BLaER1 treated with 17β-estradiol and CSF1 and Interleukin-3, amounts not matched to agents 10 nM and 100 nM (cell line): ENCODE data around the gene PGM2.

Source experiments
- H3K27ac ChIP-seq, 11 experiments: shearing (Covaris generic); formaldehyde crosslinking; 2 replicates each; pipeline ENCODE4 v1.8.1; 2022
- H3K27me3 ChIP-seq, 11 experiments: shearing (Covaris generic); formaldehyde crosslinking; 2 replicates each; pipeline ENCODE4 v1.8.1; 2022
- H3K36me3 ChIP-seq, 11 experiments: shearing (Covaris generic); formaldehyde crosslinking; 2 replicates each; pipeline ENCODE4 v1.8.1; 2022
- H3K4me1 ChIP-seq, 10 experiments: shearing (Covaris generic); formaldehyde crosslinking; 2 replicates each; pipeline ENCODE4 v1.8.1; 2022
- H3K4me2 ChIP-seq, 11 experiments: shearing (Covaris generic); formaldehyde crosslinking; 2 replicates each; pipeline ENCODE4 v1.8.1; 2022
- H3K4me3 ChIP-seq, 10 experiments: shearing (Covaris generic); formaldehyde crosslinking; 2 replicates each; pipeline ENCODE4 v1.8.1; 2022
- H3K9ac ChIP-seq, 11 experiments: shearing (Covaris generic); formaldehyde crosslinking; 2 replicates each; pipeline ENCODE4 v1.8.1; 2022
- H3K9me3 ChIP-seq, 11 experiments: shearing (Covaris generic); formaldehyde crosslinking; replicated peaks in 1 of 11; 2 replicates each; pipeline ENCODE4 v1.8.1; 2022
- H4K20me1 ChIP-seq, 11 experiments: shearing (Covaris generic); formaldehyde crosslinking; 2 replicates each; pipeline ENCODE4 v1.8.1; 2022
- Cebpa-rat ChIP-seq, 11 experiments: shearing (Covaris generic); IDR thresholded peaks; 2 replicates each; pipeline ENCODE4 v1.8.1; 2022

Gene PGM2

GRCh38 chr4:37862961-37863360, 36.5 kb downstream of the PGM2 start:
- peak overlapping the region in 5 of 11 experiments; percentile 36 to 91 (median 83); a peak in 7 of 22 replicates for H3K4me2 ChIP-seq
- no peaks in the 10 kb centered on the region for H3K27me3 ChIP-seq
- H3K9ac ChIP-seq, result no peak overlapping the region
- peaks cover 0 to 23% (median 8%) of the 10 kb centered on the region in 11 experiments; a peak in 14 of 22 replicates for H3K9me3 ChIP-seq
- H3K36me3 ChIP-seq, result peaks cover 23 to 73% (median 64%) of the 10 kb centered on the region in 11 experiments; a peak in 21 of 22 replicates
- H3K4me3 ChIP-seq, result no peak overlapping the region
- peaks cover 34 to 46% (median 43%) of the 10 kb centered on the region in 10 experiments for H3K4me1 ChIP-seq
- H3K27ac ChIP-seq, result 0 out of 22 replicates have a peak overlapping the region, but pooled peaks of 1 of the 11 experiments have one; percentile 26
- no peak for TF ChIP-seq Cebpa-rat (IDR thresholded peaks at IDR 0.05)
- peaks cover 0 to 6% (median 0%) of the 10 kb centered on the region in 11 experiments; a peak in 2 of 22 replicates for H4K20me1 ChIP-seq

DNA sequence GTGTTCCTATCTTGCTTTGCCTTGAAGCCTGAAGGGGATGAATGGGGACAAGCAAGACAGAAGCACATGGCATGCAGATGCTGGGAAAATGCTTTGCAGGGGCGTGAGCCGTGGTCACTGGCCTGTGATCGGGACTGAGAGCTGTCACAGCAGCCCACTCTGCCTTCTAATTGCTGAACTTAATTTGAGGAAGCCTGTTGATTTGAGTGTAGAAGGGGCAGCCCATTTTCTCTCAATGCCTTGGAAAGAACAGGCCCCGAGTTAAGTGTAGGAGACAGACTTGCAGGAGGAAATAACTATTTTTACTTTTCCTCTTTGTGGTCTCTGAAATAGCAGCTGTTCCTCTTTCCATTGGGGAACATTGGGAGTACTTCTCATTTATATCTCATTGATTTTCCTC, 38.3 kb downstream of the PGM2 start:
- Histone ChIP-seq H3K4me2 (peak overlapping the region; percentile 76 to 95 (median 84)), H3K9me3 (peaks cover 0 to 23% (median 8%) of the 10 kb centered on the region in 11 experiments; a peak in 14 of 22 replicates), H3K36me3 (peaks cover 22 to 70% (median 56%) of the 10 kb centered on the region in 11 experiments), H3K9ac (peak overlapping the region in 9 of 11 experiments; percentile 36 to 64 (median 56); a peak in 17 of 22 replicates), H4K20me1 (peaks cover 0 to 6% (median 0%) of the 10 kb centered on the region in 11 experiments; a peak in 2 of 22 replicates), H3K4me3 (peak overlapping the region in 4 of 10 experiments; percentile 2 to 33 (median 15); a peak in 4 of 20 replicates), H3K27ac (peak overlapping the region in 10 of 11 experiments; percentile 29 to 74 (median 68); a peak in 21 of 22 replicates), H3K27me3 (no peaks in the 10 kb centered on the region), H3K4me1 (peaks cover 34 to 46% (median 43%) of the 10 kb centered on the region in 10 experiments)
- TF ChIP-seq Cebpa-rat (IDR thresholded peaks at IDR 0.05), result no peak

DNA sequence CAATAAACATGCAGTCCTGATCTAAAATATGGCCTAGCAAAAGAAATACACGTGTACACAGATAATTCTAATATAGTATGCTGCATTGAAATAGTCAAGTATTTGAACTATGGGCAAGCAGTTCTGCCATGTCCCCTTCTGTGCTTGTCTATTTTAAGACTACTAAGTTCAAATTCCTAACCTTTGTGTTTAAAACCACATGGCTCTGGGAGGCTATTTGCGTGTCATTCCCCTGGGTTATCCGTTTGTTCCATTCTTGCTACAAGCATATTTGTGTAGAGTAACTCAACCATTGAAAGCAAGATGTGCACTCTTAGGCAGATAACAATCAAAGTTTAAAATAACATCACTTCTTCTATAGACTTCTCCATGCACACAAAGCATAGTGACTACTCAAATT, 39.0 kb downstream of the PGM2 start:
- TF ChIP-seq Cebpa-rat (IDR thresholded peaks at IDR 0.05), result no peak
- Histone ChIP-seq H3K4me2 (peak overlapping the region; percentile 76 to 95 (median 84)), H3K4me1 (peaks cover 34 to 46% (median 43%) of the 10 kb centered on the region in 10 experiments)

DNA sequence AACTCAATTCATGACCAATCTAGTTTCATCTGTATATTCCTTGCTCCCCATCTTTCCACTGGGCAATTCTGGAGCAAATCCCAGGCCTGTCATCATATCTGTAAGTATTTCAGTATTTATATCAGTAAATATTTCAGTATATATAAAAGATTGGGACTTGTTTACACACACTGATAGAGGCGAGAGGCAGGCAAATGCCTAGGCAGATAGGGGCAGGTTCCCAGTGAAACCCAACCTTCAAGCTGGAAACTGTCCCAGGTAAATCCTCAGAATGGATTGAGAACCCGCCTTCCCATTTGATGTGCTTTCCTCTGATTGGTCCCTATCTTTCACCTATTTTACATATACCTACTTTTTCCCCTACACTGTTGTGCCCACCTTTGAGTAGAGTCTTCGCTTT, 40.6 kb downstream of the PGM2 start:
- Histone ChIP-seq H3K9ac (no peak overlapping the region), H4K20me1 (peaks cover 0 to 6% (median 0%) of the 10 kb centered on the region in 11 experiments; a peak in 2 of 22 replicates), H3K36me3 (peaks cover 12 to 51% (median 36%) of the 10 kb centered on the region in 11 experiments), H3K4me3 (no peak overlapping the region), H3K4me2 (peak overlapping the region in 5 of 11 experiments; percentile 76 to 95 (median 90); a peak in 9 of 22 replicates), H3K4me1 (peaks cover 34 to 46% (median 43%) of the 10 kb centered on the region in 10 experiments), H3K27me3 (no peaks in the 10 kb centered on the region), H3K9me3 (peaks cover 0 to 23% (median 8%) of the 10 kb centered on the region in 11 experiments; a peak in 14 of 22 replicates), H3K27ac (peak overlapping the region in 4 of 11 experiments; percentile 64 to 74 (median 68); a peak in 3 of 22 replicates)
- TF ChIP-seq Cebpa-rat (IDR thresholded peaks at IDR 0.05), result no peak

More for the DNA sequence above, 39.0 kb downstream of the PGM2 start:
- peak overlapping the region in 3 of 11 experiments; percentile 21 to 62 (median 60); a peak in 6 of 22 replicates for H3K9ac ChIP-seq
- no peaks in the 10 kb centered on the region for H3K27me3 ChIP-seq
- peaks cover 0 to 23% (median 8%) of the 10 kb centered on the region in 11 experiments; a peak in 14 of 22 replicates for H3K9me3 ChIP-seq
- H3K27ac ChIP-seq, result peak overlapping the region in 10 of 11 experiments; percentile 27 to 74 (median 68); a peak in 19 of 22 replicates
- peaks cover 22 to 68% (median 53%) of the 10 kb centered on the region in 11 experiments for H3K36me3 ChIP-seq
- peak overlapping the region in 2 of 10 experiments; percentile 1 to 12; a peak in 1 of 20 replicates for H3K4me3 ChIP-seq
- H4K20me1 ChIP-seq, result peaks cover 0 to 6% (median 0%) of the 10 kb centered on the region in 11 experiments; a peak in 2 of 22 replicates

GRCh38 chr4:37868238-37868637, 41.8 kb downstream of the PGM2 start:
- Histone ChIP-seq H3K4me3 (no peak overlapping the region), H3K9me3 (peaks cover 0 to 21% (median 8%) of the 10 kb centered on the region in 11 experiments; a peak in 14 of 22 replicates), H3K36me3 (peaks cover 7 to 40% (median 28%) of the 10 kb centered on the region in 11 experiments; a peak in 21 of 22 replicates), H3K9ac (no peak overlapping the region), H3K4me1 (peaks cover 33 to 50% (median 41%) of the 10 kb centered on the region in 10 experiments), H3K27me3 (no peaks in the 10 kb centered on the region), H3K27ac (no peak overlapping the region), H4K20me1 (peaks cover 0 to 6% (median 0%) of the 10 kb centered on the region in 11 experiments; a peak in 2 of 22 replicates), H3K4me2 (no peak overlapping the region)
- no peak for TF ChIP-seq Cebpa-rat (IDR thresholded peaks at IDR 0.05)

GRCh38 chr4:37872310-37872988, 46.0 kb downstream of the PGM2 start:
- Histone ChIP-seq H3K4me2 (no peak overlapping the region), H3K9ac (no peak overlapping the region), H3K36me3 (peaks cover 5 to 26% (median 12%) of the 10 kb centered on the region in 11 experiments; a peak in 19 of 22 replicates), H3K4me1 (peaks cover 0 to 15% (median 10%) of the 10 kb centered on the region in 10 experiments; a peak in 15 of 20 replicates), H3K27me3 (no peaks in the 10 kb centered on the region), H3K9me3 (peaks cover 0 to 6% (median 3%) of the 10 kb centered on the region in 11 experiments; a peak in 13 of 22 replicates), H3K27ac (no peak overlapping the region), H3K4me3 (no peak overlapping the region), H4K20me1 (no peaks in the 10 kb centered on the region)
- TF ChIP-seq Cebpa-rat (IDR thresholded peaks at IDR 0.05), result no peak

- Histone ChIP-seq H3K9me3 (no peaks in the 10 kb centered on the region), H3K9ac (no peak overlapping the region), H3K36me3 (peaks cover 0 to 17% (median 9%) of the 10 kb centered on the region in 11 experiments; a peak in 11 of 22 replicates), H3K4me3 (no peak overlapping the region), H3K4me2 (peak overlapping the region in 4 of 11 experiments; percentile 10 to 47 (median 20); a peak in 3 of 22 replicates), H3K27ac (no peak overlapping the region), H4K20me1 (no peaks in the 10 kb centered on the region), H3K27me3 (no peaks in the 10 kb centered on the region), H3K4me1 (peaks cover 0 to 15% (median 10%) of the 10 kb centered on the region in 10 experiments; a peak in 15 of 20 replicates)
- TF ChIP-seq Cebpa-rat (IDR thresholded peaks at IDR 0.05), result 0 out of 22 replicates have a peak, but pooled peaks of 2 of the 11 experiments have one; percentile 9 to 14
Measured at GRCh38 chr4:37873386-37873785, 46.9 kb downstream of the PGM2 start.

- Histone ChIP-seq H3K27me3 (no peaks in the 10 kb centered on the region), H3K27ac (no peak overlapping the region), H3K4me2 (no peak overlapping the region), H3K9ac (no peak overlapping the region), H3K4me1 (peaks cover 0 to 23% (median 11%) of the 10 kb centered on the region in 10 experiments; a peak in 15 of 20 replicates), H3K4me3 (no peak overlapping the region), H4K20me1 (no peaks in the 10 kb centered on the region), H3K9me3 (no peaks in the 10 kb centered on the region), H3K36me3 (no peaks in the 10 kb centered on the region)
- no peak for TF ChIP-seq Cebpa-rat (IDR thresholded peaks at IDR 0.05)
Measured at GRCh38 chr4:37876156-37876555, 49.7 kb downstream of the PGM2 start.
